Trophoblast cell (in vitro differentiated cells and primary cell): ENCODE data around the gene FMNL1.

Source experiments
- DNase-seq, 2 donors: peaks; one replicate each; pipeline ENCODE4 v3.0.0-alpha.2; 2016
- H2AFZ ChIP-seq: 2 replicates; pipeline ENCODE4 v1.6.1; 2013; ENCODE audit warnings: low read length, moderate library complexity, mild to moderate bottlenecking; ENCODE audit not compliant: insufficient read depth, poor library complexity
- H2AK5ac ChIP-seq: 2 replicates; pipeline ENCODE4 v1.6.1; 2013; ENCODE audit warnings: mild to moderate bottlenecking, low read length
- H2BK120ac ChIP-seq: 2 replicates; pipeline ENCODE4 v1.6.1; 2013; ENCODE audit warnings: low read length, mild to moderate bottlenecking, moderate library complexity; ENCODE audit not compliant: insufficient read depth, poor library complexity
- H2BK12ac ChIP-seq: 2 replicates; pipeline ENCODE4 v1.6.1; 2013; ENCODE audit warnings: mild to moderate bottlenecking, low read length, moderate library complexity
- H2BK5ac ChIP-seq: 2 replicates; pipeline ENCODE4 v1.6.1; 2013; ENCODE audit warnings: low read length, low read depth, moderate library complexity, mild to moderate bottlenecking; ENCODE audit not compliant: poor library complexity
- H3K14ac ChIP-seq: 2 replicates; pipeline ENCODE4 v1.6.1; 2013; ENCODE audit warnings: mild to moderate bottlenecking, low read length
- H3K18ac ChIP-seq: 2 replicates; pipeline ENCODE4 v1.6.1; 2013; ENCODE audit warnings: mild to moderate bottlenecking, low read length
- H3K23ac ChIP-seq: 2 replicates; pipeline ENCODE4 v1.6.1; 2013; ENCODE audit warnings: low read length
- H3K27ac ChIP-seq: 2 replicates; pipeline ENCODE4 v1.5.1; 2013; ENCODE audit warnings: low read depth, mild to moderate bottlenecking, inconsistent platforms, low read length, moderate library complexity
- H3K27me3 ChIP-seq: 2 replicates; pipeline ENCODE4 v1.6.1; 2013; ENCODE audit warnings: inconsistent platforms, mild to moderate bottlenecking, low read length, moderate library complexity; ENCODE audit not compliant: insufficient read depth
- H3K36me3 ChIP-seq, 2 experiments: 1 replicate in 1 of 2; 2 replicates in 1 of 2; pipeline ENCODE4 v1.6.1; 2013; ENCODE audit warnings: low read length in 2 of 2, mild to moderate bottlenecking in 2 of 2, moderate library complexity in 1 of 2; ENCODE audit not compliant: insufficient read depth in 2 of 2, control insufficient read depth in 1 of 2
- H3K4ac ChIP-seq: 2 replicates; pipeline ENCODE4 v1.6.1; 2013; ENCODE audit warnings: low read depth, mild to moderate bottlenecking, low read length, moderate library complexity
- H3K4me1 ChIP-seq, 2 experiments: 1 replicate in 1 of 2; 2 replicates in 1 of 2; pipeline ENCODE4 v1.6.1; 2013; ENCODE audit warnings: low read length in 2 of 2, mild to moderate bottlenecking in 2 of 2, moderate library complexity in 1 of 2; ENCODE audit not compliant: insufficient read depth in 2 of 2, control insufficient read depth in 1 of 2
- H3K4me2 ChIP-seq: 2 replicates; pipeline ENCODE4 v1.6.1; 2013; ENCODE audit warnings: inconsistent platforms, mild to moderate bottlenecking, low read length, moderate library complexity
- H3K4me3 ChIP-seq: 2 replicates; pipeline ENCODE4 v1.5.1; 2013; ENCODE audit warnings: mild to moderate bottlenecking, low read depth, low read length, inconsistent platforms
- H3K79me1 ChIP-seq: one replicate; pipeline ENCODE4 v1.6.1; 2013; ENCODE audit warnings: low read length
- H3K79me2 ChIP-seq: 2 replicates; pipeline ENCODE4 v1.6.1; 2013; ENCODE audit warnings: low read length, mild to moderate bottlenecking; ENCODE audit not compliant: control insufficient read depth, insufficient read depth, poor library complexity
- H3K9ac ChIP-seq: 2 replicates; pipeline ENCODE4 v1.6.1; 2013; ENCODE audit warnings: mild to moderate bottlenecking, low read length
- H3K9me3 ChIP-seq: 2 replicates; pipeline ENCODE4 v1.6.1; 2013; ENCODE audit warnings: low read depth, mild to moderate bottlenecking, control low read depth, inconsistent platforms, low read length; ENCODE audit not compliant: insufficient read depth
- H4K12ac ChIP-seq: 2 replicates; pipeline ENCODE4 v1.6.1; 2013; ENCODE audit warnings: low read depth, mild to moderate bottlenecking, low read length, moderate library complexity
- H4K8ac ChIP-seq: 2 replicates; pipeline ENCODE4 v1.6.1; 2013; ENCODE audit warnings: low read depth, mild to moderate bottlenecking, low read length, moderate library complexity
- H4K91ac ChIP-seq: one replicate; pipeline ENCODE4 v1.6.1; 2013; ENCODE audit warnings: low read depth, mild to moderate bottlenecking, low read length, moderate library complexity
- WGBS: extraction: QIAGEN DNeasy Blood & Tissue Kit; methylation state at CpG from one replicate; pipeline ENCODE4 v1.1.7; 2013; ENCODE audit warnings: missing lambda C conversion rate; ENCODE audit not compliant: insufficient read length, insufficient coverage; ENCODE audit errors: extremely low coverage; 5-methylcytosine and 5-hydroxymethylcytosine counted together

The FMNL1 gene

GRCh38 chr17:45274033-45274432 lies 52.3 kb downstream of the FMNL1 start:
- H3K79me2 ChIP-seq, result no peaks in the 10 kb centered on the region
- no peak overlapping the region for H2AFZ ChIP-seq
- H3K9me3 ChIP-seq, result no peaks in the 10 kb centered on the region
- no peaks in the 10 kb centered on the region for H3K79me1 ChIP-seq
- no peak overlapping the region for H3K4ac ChIP-seq
- no peak overlapping the region for H4K12ac ChIP-seq
- H2AK5ac ChIP-seq, result no peak overlapping the region
- no peak overlapping the region for H3K4me3 ChIP-seq
- no peak overlapping the region for H4K8ac ChIP-seq
- no peak overlapping the region for H3K9ac ChIP-seq
- H3K4me1 ChIP-seq, result no peaks in the 10 kb centered on the region
- no peak overlapping the region for H3K18ac ChIP-seq
- no peak overlapping the region for H2BK5ac ChIP-seq
- H3K23ac ChIP-seq, result no peak overlapping the region
- H4K91ac ChIP-seq, result no peak overlapping the region
- no peak for DNase-seq
- H2BK12ac ChIP-seq, result no peak overlapping the region
- no CpG with 5 or more reads among the region's 5 CpGs for WGBS
- H3K14ac ChIP-seq, result no peak overlapping the region
- no peak overlapping the region for H3K27ac ChIP-seq
- H3K27me3 ChIP-seq, result no peaks in the 10 kb centered on the region
- no peak overlapping the region for H2BK120ac ChIP-seq
- no peak overlapping the region for H3K4me2 ChIP-seq
- H3K36me3 ChIP-seq, result peaks cover 13 to 32% of the 10 kb centered on the region in 2 experiments

GRCh38 chr17:45276031-45276430 lies 54.3 kb downstream of the FMNL1 start:
- no peak overlapping the region for H3K23ac ChIP-seq
- H3K18ac ChIP-seq, result no peak overlapping the region
- no peaks in the 10 kb centered on the region for H3K79me1 ChIP-seq
- no peaks in the 10 kb centered on the region for H3K27me3 ChIP-seq
- H3K14ac ChIP-seq, result no peak overlapping the region
- no peak overlapping the region for H3K4ac ChIP-seq
- no peak overlapping the region for H2BK5ac ChIP-seq
- H4K12ac ChIP-seq, result no peak overlapping the region
- DNase-seq, result no peak
- no peaks in the 10 kb centered on the region for H3K4me1 ChIP-seq
- no peak overlapping the region for H3K4me3 ChIP-seq
- peaks cover 0 to 16% of the 10 kb centered on the region in 2 experiments for H3K36me3 ChIP-seq
- no peak overlapping the region for H4K91ac ChIP-seq
- no peak overlapping the region for H3K27ac ChIP-seq
- no peaks in the 10 kb centered on the region for H3K9me3 ChIP-seq
- no peak overlapping the region for H2BK12ac ChIP-seq
- H2AK5ac ChIP-seq, result no peak overlapping the region
- no peak overlapping the region for H2AFZ ChIP-seq
- no peak overlapping the region for H4K8ac ChIP-seq
- H3K4me2 ChIP-seq, result no peak overlapping the region
- H3K79me2 ChIP-seq, result no peaks in the 10 kb centered on the region
- no peak overlapping the region for H3K9ac ChIP-seq
- H2BK120ac ChIP-seq, result no peak overlapping the region
- WGBS, result no CpG with 5 or more reads among the region's 6 CpGs

GRCh38 chr17:45277216-45277849 lies 55.6 kb downstream of the FMNL1 start:
- H3K9me3 ChIP-seq, result no peaks in the 10 kb centered on the region
- no peak overlapping the region for H4K91ac ChIP-seq
- peaks cover 0 to 15% of the 10 kb centered on the region in 2 experiments for H3K36me3 ChIP-seq
- no peak overlapping the region for H2BK5ac ChIP-seq
- WGBS, result no CpG with 5 or more reads among the region's 16 CpGs
- H3K27ac ChIP-seq, result no peak overlapping the region
- H4K12ac ChIP-seq, result no peak overlapping the region
- no peak overlapping the region for H3K4ac ChIP-seq
- no peak overlapping the region for H3K4me3 ChIP-seq
- no peak overlapping the region for H3K9ac ChIP-seq
- no peak overlapping the region for H2BK12ac ChIP-seq
- no peak overlapping the region for H3K23ac ChIP-seq
- no peaks in the 10 kb centered on the region for H3K4me1 ChIP-seq
- H2AK5ac ChIP-seq, result no peak overlapping the region
- H3K79me1 ChIP-seq, result no peaks in the 10 kb centered on the region
- no peaks in the 10 kb centered on the region for H3K79me2 ChIP-seq
- H3K4me2 ChIP-seq, result no peak overlapping the region
- no peak overlapping the region for H2BK120ac ChIP-seq
- DNase-seq, result peak; percentile 92 to 97
- H3K18ac ChIP-seq, result no peak overlapping the region
- H3K14ac ChIP-seq, result no peak overlapping the region
- no peak overlapping the region for H2AFZ ChIP-seq
- H4K8ac ChIP-seq, result no peak overlapping the region
- H3K27me3 ChIP-seq, result no peaks in the 10 kb centered on the region

- no peak overlapping the region for H2AK5ac ChIP-seq
- no peak overlapping the region for H3K27ac ChIP-seq
- no peak overlapping the region for H3K18ac ChIP-seq
- no peak overlapping the region for H2BK12ac ChIP-seq
- H3K79me1 ChIP-seq, result no peaks in the 10 kb centered on the region
- H2BK120ac ChIP-seq, result no peak overlapping the region
- H2BK5ac ChIP-seq, result no peak overlapping the region
- H3K79me2 ChIP-seq, result no peaks in the 10 kb centered on the region
- no CpG with 5 or more reads among the region's 7 CpGs for WGBS
- H3K36me3 ChIP-seq, result peaks cover 1 to 20% of the 10 kb centered on the region in 2 experiments
- H4K8ac ChIP-seq, result no peak overlapping the region
- H3K23ac ChIP-seq, result no peak overlapping the region
- no peak overlapping the region for H4K91ac ChIP-seq
- H3K4me2 ChIP-seq, result no peak overlapping the region
- H4K12ac ChIP-seq, result no peak overlapping the region
- no peak overlapping the region for H3K4ac ChIP-seq
- DNase-seq, result no peak
- no peak overlapping the region for H3K4me3 ChIP-seq
- H3K9ac ChIP-seq, result no peak overlapping the region
- no peaks in the 10 kb centered on the region for H3K27me3 ChIP-seq
- no peaks in the 10 kb centered on the region for H3K9me3 ChIP-seq
- H2AFZ ChIP-seq, result no peak overlapping the region
- H3K4me1 ChIP-seq, result no peaks in the 10 kb centered on the region
- H3K14ac ChIP-seq, result no peak overlapping the region
Observed at GRCh38 chr17:45277992-45278391, 56.3 kb downstream of the FMNL1 start.
